HepG2 (cell line): Measurements from ENCODE around the gene EXOC3L4. TPM values are rescaled to one million over a fixed set of nuclear protein-coding genes. Genes with fewer than 3 reads are reported as not detected.

Experiments used
- CAMTA2 ChIP-seq: sonication (generic); formaldehyde crosslinking; IDR thresholded peaks from 2 replicates; pipeline ENCODE4 v1.4.0; 2020; ENCODE audit warnings: mild to moderate bottlenecking, missing genetic modification reagents, borderline replicate concordance
- HNF4A ChIP-seq: sonication (generic); formaldehyde crosslinking; IDR thresholded peaks from 2 replicates; pipeline ENCODE4 v1.4.0; 2020; ENCODE audit warnings: missing genetic modification reagents
- HOXA5 ChIP-seq: sonication (generic); formaldehyde crosslinking; IDR thresholded peaks from 2 replicates; pipeline ENCODE4 v1.4.0; 2020; ENCODE audit warnings: missing genetic modification reagents
- KLF11 ChIP-seq: IDR thresholded peaks from 2 replicates; pipeline ENCODE4 v1.6.1; 2016; ENCODE audit warnings: missing compliant biosample characterization
- MLX ChIP-seq: IDR thresholded peaks from 2 replicates; pipeline ENCODE4 v1.6.1; 2016
- MTA3 ChIP-seq: sonication (generic); formaldehyde crosslinking; IDR thresholded peaks from 2 replicates; pipeline ENCODE4 v1.4.0; 2020; ENCODE audit warnings: missing genetic modification reagents
- MZF1 ChIP-seq: sonication (generic); formaldehyde crosslinking; IDR thresholded peaks from 2 replicates; pipeline ENCODE4 v1.8.1; 2023; ENCODE audit warnings: mild to moderate bottlenecking, missing genetic modification reagents, borderline replicate concordance
- NAIF1 ChIP-seq: sonication (generic); formaldehyde crosslinking; IDR thresholded peaks from 2 replicates; pipeline ENCODE4 v1.5.0; 2020; ENCODE audit warnings: mild to moderate bottlenecking, missing genetic modification reagents, borderline replicate concordance
- SMAD1 ChIP-seq: sonication (generic); formaldehyde crosslinking; IDR thresholded peaks from 2 replicates; pipeline ENCODE4 v1.4.0; 2020; ENCODE audit warnings: missing genetic modification reagents, low read depth, mild to moderate bottlenecking, borderline replicate concordance
- STAT5B ChIP-seq: sonication (generic); formaldehyde crosslinking; IDR thresholded peaks from 2 replicates; pipeline ENCODE4 v1.4.0; 2020; ENCODE audit warnings: missing genetic modification reagents
- ZFP37 ChIP-seq: sonication (generic); formaldehyde crosslinking; IDR thresholded peaks from 2 replicates; pipeline ENCODE4 v1.4.0; 2020; ENCODE audit warnings: missing genetic modification reagents, borderline replicate concordance
- ZNF678 ChIP-seq: sonication (generic); formaldehyde crosslinking; IDR thresholded peaks from 2 replicates; pipeline ENCODE4 v1.4.0; 2020; ENCODE audit warnings: mild to moderate bottlenecking, missing genetic modification reagents
- ZNF782 ChIP-seq: sonication (generic); formaldehyde crosslinking; IDR thresholded peaks from 2 replicates; pipeline ENCODE4 v1.4.0; 2020; ENCODE audit warnings: missing genetic modification reagents, mild to moderate bottlenecking, borderline replicate concordance
- ZSCAN25 ChIP-seq: sonication (generic); formaldehyde crosslinking; IDR thresholded peaks from 2 replicates; pipeline ENCODE4 v1.8.0; 2022; ENCODE audit warnings: mild to moderate bottlenecking, missing genetic modification reagents
- polyA plus RNA-seq, 8 experiments: library from polyadenylated mRNA; depleted of rRNA in 3 of 8; stranded (reverse) in 7 of 8; unstranded in 1 of 8; fragments of >200 nt; fragmentation: Illumina TruSeq in 4 of 8; extraction: Trizol in 4 of 8; gene quantifications; 2 replicates each; pipeline versions ENCODE4 v1.2.1 to v1.2.3, GENCODE V29; 2011 to 2016; ENCODE audit warnings: low read depth in 4 of 8, missing spikeins in 1 of 8, mixed read lengths in 1 of 8; ENCODE audit not compliant: insufficient read depth in 1 of 8
- total RNA-seq, 5 experiments: library from RNA; depleted of rRNA; stranded (reverse); fragments of >200 nt; fragmentation: Illumina TruSeq; extraction: Trizol; gene quantifications; 2 replicates each; pipeline ENCODE4 v1.2.3, GENCODE V29; 2016; ENCODE audit warnings: low read depth in 1 of 5
- TF ChIP-seq, protein P1 (sequence below): sonication (generic); formaldehyde crosslinking; IDR thresholded peaks from 2 replicates; pipeline ENCODE4 v1.4.0; 2020; ENCODE audit warnings: mild to moderate bottlenecking, missing genetic modification reagents, borderline replicate concordance
- TF ChIP-seq, protein P2 (sequence below): sonication (generic); formaldehyde crosslinking; IDR thresholded peaks from 2 replicates; pipeline ENCODE4 v1.4.0; 2020; ENCODE audit warnings: mild to moderate bottlenecking, missing genetic modification reagents
- TF ChIP-seq, protein P3 (sequence below): sonication (generic); formaldehyde crosslinking; IDR thresholded peaks from 2 replicates; pipeline ENCODE4 v1.5.1; 2020; ENCODE audit warnings: mild to moderate bottlenecking, missing genetic modification reagents
- TF ChIP-seq, protein P4 (sequence below): fragments of 450-650 bp; IDR thresholded peaks from 2 replicates; pipeline ENCODE4 v1.6.1; 2016

EXOC3L4 gene
- total and polyA plus RNA-seq, 2 of the 13 experiments (the other 11 are each of a cell fraction or from before 2014, with no cell fraction given) = 11.8 to 27.0 TPM

GRCh38 chr14:103099081-103099732 lies 4.7 kb downstream of the EXOC3L4 start (continued):
- TF ChIP-seq, protein P1, sequence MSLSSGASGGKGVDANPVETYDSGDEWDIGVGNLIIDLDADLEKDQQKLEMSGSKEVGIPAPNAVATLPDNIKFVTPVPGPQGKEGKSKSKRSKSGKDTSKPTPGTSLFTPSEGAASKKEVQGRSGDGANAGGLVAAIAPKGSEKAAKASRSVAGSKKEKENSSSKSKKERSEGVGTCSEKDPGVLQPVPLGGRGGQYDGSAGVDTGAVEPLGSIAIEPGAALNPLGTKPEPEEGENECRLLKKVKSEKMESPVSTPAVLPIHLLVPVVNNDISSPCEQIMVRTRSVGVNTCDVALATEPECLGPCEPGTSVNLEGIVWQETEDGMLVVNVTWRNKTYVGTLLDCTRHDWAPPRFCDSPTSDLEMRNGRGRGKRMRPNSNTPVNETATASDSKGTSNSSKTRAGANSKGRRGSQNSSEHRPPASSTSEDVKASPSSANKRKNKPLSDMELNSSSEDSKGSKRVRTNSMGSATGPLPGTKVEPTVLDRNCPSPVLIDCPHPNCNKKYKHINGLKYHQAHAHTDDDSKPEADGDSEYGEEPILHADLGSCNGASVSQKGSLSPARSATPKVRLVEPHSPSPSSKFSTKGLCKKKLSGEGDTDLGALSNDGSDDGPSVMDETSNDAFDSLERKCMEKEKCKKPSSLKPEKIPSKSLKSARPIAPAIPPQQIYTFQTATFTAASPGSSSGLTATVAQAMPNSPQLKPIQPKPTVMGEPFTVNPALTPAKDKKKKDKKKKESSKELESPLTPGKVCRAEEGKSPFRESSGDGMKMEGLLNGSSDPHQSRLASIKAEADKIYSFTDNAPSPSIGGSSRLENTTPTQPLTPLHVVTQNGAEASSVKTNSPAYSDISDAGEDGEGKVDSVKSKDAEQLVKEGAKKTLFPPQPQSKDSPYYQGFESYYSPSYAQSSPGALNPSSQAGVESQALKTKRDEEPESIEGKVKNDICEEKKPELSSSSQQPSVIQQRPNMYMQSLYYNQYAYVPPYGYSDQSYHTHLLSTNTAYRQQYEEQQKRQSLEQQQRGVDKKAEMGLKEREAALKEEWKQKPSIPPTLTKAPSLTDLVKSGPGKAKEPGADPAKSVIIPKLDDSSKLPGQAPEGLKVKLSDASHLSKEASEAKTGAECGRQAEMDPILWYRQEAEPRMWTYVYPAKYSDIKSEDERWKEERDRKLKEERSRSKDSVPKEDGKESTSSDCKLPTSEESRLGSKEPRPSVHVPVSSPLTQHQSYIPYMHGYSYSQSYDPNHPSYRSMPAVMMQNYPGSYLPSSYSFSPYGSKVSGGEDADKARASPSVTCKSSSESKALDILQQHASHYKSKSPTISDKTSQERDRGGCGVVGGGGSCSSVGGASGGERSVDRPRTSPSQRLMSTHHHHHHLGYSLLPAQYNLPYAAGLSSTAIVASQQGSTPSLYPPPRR = peak; percentile 81
- TF ChIP-seq, protein P2, sequence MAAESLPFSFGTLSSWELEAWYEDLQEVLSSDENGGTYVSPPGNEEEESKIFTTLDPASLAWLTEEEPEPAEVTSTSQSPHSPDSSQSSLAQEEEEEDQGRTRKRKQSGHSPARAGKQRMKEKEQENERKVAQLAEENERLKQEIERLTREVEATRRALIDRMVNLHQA (CRISPR knock-in tag) = no peak
- TF ChIP-seq HOXA5 (peak; percentile 63; the same call in 1 of the 2 replicates), CAMTA2 (CRISPR knock-in tag) (no peak), STAT5B (CRISPR knock-in tag) (no peak), ZSCAN25 (CRISPR knock-in tag) (peak; percentile 78; the same call in 1 of the 2 replicates), ZNF678 (no peak), MTA3 (no peak), NAIF1 (CRISPR knock-in tag) (no peak), ZNF782 (CRISPR knock-in tag) (no peak; the same call in 1 of the 2 replicates), MLX (CRISPR knock-in tag) (no peak; the same call in 1 of the 2 replicates), SMAD1 (peak; percentile 82; the same call in 1 of the 2 replicates), HNF4A (CRISPR knock-in tag) (peak; percentile 72), ZFP37 (CRISPR knock-in tag) (peak; percentile 70; the same call in 1 of the 2 replicates), MZF1 (CRISPR knock-in tag) (0 out of 2 replicates have a peak, but pooled peaks have one; percentile 55), KLF11 (CRISPR knock-in tag) (no peak)
- TF ChIP-seq, protein P3, sequence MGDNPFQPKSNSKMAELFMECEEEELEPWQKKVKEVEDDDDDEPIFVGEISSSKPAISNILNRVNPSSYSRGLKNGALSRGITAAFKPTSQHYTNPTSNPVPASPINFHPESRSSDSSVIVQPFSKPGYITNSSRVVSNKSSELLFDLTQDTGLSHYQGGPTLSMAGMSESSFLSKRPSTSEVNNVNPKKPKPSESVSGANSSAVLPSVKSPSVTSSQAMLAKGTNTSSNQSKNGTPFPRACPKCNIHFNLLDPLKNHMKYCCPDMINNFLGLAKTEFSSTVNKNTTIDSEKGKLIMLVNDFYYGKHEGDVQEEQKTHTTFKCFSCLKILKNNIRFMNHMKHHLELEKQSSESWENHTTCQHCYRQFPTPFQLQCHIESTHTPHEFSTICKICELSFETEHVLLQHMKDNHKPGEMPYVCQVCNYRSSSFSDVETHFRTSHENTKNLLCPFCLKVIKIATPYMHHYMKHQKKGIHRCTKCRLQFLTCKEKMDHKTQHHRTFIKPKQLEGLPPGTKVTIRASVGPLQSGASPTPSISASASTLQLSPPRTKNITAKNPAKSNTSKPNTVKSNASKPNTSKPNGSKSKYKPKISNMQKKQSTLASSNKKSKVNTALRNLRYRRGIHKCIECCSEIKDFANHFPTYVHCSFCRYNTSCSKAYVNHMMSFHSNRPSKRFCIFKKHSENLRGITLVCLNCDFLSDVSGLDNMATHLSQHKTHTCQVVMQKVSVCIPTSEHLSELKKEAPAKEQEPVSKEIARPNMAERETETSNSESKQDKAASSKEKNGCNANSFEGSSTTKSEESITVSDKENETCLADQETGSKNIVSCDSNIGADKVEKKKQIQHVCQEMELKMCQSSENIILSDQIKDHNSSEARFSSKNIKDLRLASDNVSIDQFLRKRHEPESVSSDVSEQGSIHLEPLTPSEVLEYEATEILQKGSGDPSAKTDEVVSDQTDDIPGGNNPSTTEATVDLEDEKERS (CRISPR knock-in tag) = no peak
- TF ChIP-seq, protein P4, sequence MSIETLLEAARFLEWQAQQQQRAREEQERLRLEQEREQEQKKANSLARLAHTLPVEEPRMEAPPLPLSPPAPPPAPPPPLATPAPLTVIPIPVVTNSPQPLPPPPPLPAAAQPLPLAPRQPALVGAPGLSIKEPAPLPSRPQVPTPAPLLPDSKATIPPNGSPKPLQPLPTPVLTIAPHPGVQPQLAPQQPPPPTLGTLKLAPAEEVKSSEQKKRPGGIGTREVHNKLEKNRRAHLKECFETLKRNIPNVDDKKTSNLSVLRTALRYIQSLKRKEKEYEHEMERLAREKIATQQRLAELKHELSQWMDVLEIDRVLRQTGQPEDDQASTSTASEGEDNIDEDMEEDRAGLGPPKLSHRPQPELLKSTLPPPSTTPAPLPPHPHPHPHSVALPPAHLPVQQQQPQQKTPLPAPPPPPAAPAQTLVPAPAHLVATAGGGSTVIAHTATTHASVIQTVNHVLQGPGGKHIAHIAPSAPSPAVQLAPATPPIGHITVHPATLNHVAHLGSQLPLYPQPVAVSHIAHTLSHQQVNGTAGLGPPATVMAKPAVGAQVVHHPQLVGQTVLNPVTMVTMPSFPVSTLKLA = peak; percentile 53
